ENCODE measurements around the gene ZNF385C. TPM values are rescaled to one million over a fixed set of nuclear protein-coding genes. Genes with fewer than 3 reads are reported as not detected.
A peak's percentile ranks its signal among the peaks of the same experiment; 100 is the strongest.

Gene ZNF385C
- polyA plus RNA-seq, 2 of the 4 experiments (the other 2 are of a cell fraction), result 0.13 to 0.61 TPM

DNA sequence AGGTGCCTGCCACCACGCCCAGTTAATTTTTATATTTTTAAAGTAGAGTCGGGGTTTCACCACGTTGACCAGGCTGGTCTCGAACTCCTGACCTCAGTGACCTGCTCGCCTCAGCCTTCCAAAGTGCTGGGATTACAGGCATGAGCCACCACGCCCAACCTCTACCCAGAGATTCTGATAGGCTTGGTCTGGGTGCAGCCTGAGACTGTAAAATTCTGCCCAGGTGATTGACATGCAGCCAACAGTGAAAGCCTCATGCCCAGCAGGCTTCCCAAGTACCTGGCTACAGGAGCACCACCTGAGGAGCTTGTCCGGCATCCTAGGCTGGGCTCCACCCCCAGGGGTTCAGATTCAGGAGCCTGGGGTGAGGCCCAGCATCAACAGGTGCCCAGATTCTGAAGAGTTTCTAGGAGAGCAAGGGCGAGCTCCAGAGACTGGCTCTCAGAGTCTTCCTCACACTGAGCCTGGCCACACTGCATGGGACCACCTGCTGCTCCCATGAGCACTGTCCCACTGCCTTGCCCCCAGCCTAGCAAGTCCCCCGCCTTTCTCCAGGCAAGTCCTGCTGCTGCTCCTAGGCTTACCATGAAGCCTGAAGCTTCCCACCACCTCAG is 16.6 kb downstream of the ZNF385C start:
- 56% methylated on average over 9 of the region's 9 CpGs for WGBS (ENCODE audit: missing lambda C conversion rate)
- TF ChIP-seq ZNF302 (CRISPR knock-in tag; IDR thresholded peaks at IDR 0.05), result no peak
- no peak for TF ChIP-seq HEYL (CRISPR knock-in tag; IDR thresholded peaks at IDR 0.05)
- TF ChIP-seq, protein P1, sequence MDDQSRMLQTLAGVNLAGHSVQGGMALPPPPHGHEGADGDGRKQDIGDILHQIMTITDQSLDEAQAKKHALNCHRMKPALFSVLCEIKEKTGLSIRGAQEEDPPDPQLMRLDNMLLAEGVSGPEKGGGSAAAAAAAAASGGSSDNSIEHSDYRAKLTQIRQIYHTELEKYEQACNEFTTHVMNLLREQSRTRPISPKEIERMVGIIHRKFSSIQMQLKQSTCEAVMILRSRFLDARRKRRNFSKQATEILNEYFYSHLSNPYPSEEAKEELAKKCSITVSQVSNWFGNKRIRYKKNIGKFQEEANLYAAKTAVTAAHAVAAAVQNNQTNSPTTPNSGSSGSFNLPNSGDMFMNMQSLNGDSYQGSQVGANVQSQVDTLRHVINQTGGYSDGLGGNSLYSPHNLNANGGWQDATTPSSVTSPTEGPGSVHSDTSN (IDR thresholded peaks at IDR 0.05), result no peak
- TF ChIP-seq FOSL2 (IDR thresholded peaks at IDR 0.05), result no peak
- TF ChIP-seq FOSL2 (CRISPR knock-in tag; IDR thresholded peaks at IDR 0.05), result no peak
- no peak for TF ChIP-seq CBX8 (IDR thresholded peaks at IDR 0.05)
- TF ChIP-seq EHMT2 (IDR thresholded peaks at IDR 0.05; ENCODE audit: low read depth), result no peak
- no peak for TF ChIP-seq JUN (IDR thresholded peaks at IDR 0.05)
- TF ChIP-seq POLR2A (IDR thresholded peaks at IDR 0.05; ENCODE audit: low read length), result no peak
- TF ChIP-seq ZSCAN20 (CRISPR knock-in tag; IDR thresholded peaks at IDR 0.05), result no peak
- TF ChIP-seq HOXB5 (CRISPR knock-in tag; IDR thresholded peaks at IDR 0.05), result no peak
- no peak for TF ChIP-seq ZFP36 (IDR thresholded peaks at IDR 0.05; ENCODE audit: borderline replicate concordance, partially characterized antibody)
- no peak for TF ChIP-seq KDM5A (IDR thresholded peaks at IDR 0.05)
- TF ChIP-seq, protein P2, sequence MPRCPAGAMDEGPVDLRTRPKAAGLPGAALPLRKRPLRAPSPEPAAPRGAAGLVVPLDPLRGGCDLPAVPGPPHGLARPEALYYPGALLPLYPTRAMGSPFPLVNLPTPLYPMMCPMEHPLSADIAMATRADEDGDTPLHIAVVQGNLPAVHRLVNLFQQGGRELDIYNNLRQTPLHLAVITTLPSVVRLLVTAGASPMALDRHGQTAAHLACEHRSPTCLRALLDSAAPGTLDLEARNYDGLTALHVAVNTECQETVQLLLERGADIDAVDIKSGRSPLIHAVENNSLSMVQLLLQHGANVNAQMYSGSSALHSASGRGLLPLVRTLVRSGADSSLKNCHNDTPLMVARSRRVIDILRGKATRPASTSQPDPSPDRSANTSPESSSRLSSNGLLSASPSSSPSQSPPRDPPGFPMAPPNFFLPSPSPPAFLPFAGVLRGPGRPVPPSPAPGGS (IDR thresholded peaks at IDR 0.05), result no peak
- ChIA-PET POLR2A (no interaction called here), CTCF (interaction anchor here (1.0 to 8.1 kb wide), 5 partner anchors 15 to 119 kb away, joined by 4 to 85 read pairs (median 4); no protein-coding TSS in a partner anchor)
- ATAC-seq, result peak; percentile 42 to 50; a peak in 4 of 6 replicates
- H3K4me2 ChIP-seq, result no peak overlapping the region
- no peak overlapping the region for H3K27ac ChIP-seq
- no peak for FAIRE-seq
- DNase-seq (ENCODE audit: low read depth in 1 of 2, low spot score in 1 of 2), result no peak
- peaks cover 9% of the 10 kb centered on the region; the same call in 1 of the 3 replicates for H3K4me1 ChIP-seq
- no peaks in the 10 kb centered on the region for H3K9me3 ChIP-seq
- no peak overlapping the region for H3K4me3 ChIP-seq

DNA sequence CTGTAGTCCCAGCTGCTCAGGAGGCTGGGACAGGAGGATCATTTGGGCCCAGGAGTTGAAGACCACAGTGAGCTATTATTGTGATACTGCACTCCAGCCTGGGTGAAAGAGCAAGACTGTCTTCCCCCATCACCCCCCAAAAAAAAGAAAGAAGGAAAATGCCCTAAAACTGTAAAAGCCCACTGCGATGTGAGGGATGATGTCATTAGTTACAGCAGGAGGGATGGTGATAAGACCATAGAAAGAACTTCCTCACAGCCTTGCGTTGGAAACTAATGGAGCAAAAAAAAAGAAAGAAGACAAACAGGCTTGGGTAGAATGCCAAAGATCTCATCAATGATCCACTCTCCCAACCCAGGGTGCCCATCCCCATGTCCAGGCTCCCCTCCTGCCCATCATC is 18.7 kb downstream of the ZNF385C start:
- no peak overlapping the region for H3K4me2 ChIP-seq
- no peak for DNase-seq (ENCODE audit: low read depth in 1 of 2, low spot score in 1 of 2)
- 71% methylated on average over 2 of the region's 2 CpGs for WGBS (ENCODE audit: missing lambda C conversion rate)
- H3K4me1 ChIP-seq, result peaks cover 9% of the 10 kb centered on the region; the same call in 1 of the 3 replicates
- H3K9me3 ChIP-seq, result no peaks in the 10 kb centered on the region
- ChIA-PET POLR2A (no interaction called here), CTCF (interaction anchor here (0.6 to 8.1 kb wide), 13 partner anchors 8 to 438 kb away, joined by 3 to 85 read pairs (median 4); no protein-coding TSS in a partner anchor)
- TF ChIP-seq POLR2A (IDR thresholded peaks at IDR 0.05; ENCODE audit: low read length) (no peak), BHLHE40 (IDR thresholded peaks at IDR 0.05; ENCODE audit: low read depth, low read length) (no peak), TP53 (CRISPR knock-in tag; IDR thresholded peaks at IDR 0.05) (no peak), ZC3H11A (IDR thresholded peaks at IDR 0.05) (no peak), CBX8 (IDR thresholded peaks at IDR 0.05) (no peak)
- TF ChIP-seq, protein P3, sequence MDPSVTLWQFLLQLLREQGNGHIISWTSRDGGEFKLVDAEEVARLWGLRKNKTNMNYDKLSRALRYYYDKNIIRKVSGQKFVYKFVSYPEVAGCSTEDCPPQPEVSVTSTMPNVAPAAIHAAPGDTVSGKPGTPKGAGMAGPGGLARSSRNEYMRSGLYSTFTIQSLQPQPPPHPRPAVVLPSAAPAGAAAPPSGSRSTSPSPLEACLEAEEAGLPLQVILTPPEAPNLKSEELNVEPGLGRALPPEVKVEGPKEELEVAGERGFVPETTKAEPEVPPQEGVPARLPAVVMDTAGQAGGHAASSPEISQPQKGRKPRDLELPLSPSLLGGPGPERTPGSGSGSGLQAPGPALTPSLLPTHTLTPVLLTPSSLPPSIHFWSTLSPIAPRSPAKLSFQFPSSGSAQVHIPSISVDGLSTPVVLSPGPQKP (IDR thresholded peaks at IDR 0.05; ENCODE audit: low read depth, low read length), result no peak
- TF ChIP-seq, protein P2 (IDR thresholded peaks at IDR 0.05), result no peak
- ATAC-seq, result no peak
- no peak overlapping the region for H3K27ac ChIP-seq
- H3K4me3 ChIP-seq, result no peak overlapping the region
- FAIRE-seq, result no peak
